IMR-90 (cell line): ENCODE measurements around the gene CDX4.

ENCODE experiments used
- BHLHE40 ChIP-seq: fragments of 150-350 bp; IDR thresholded peaks from 2 replicates; pipeline ENCODE4 v1.6.1; 2016; ENCODE audit warnings: mild to moderate bottlenecking, low read depth, low read length
- CEBPB ChIP-seq: IDR thresholded peaks from 2 replicates; pipeline ENCODE4 v1.6.1; 2012; ENCODE audit warnings: low read depth, low read length, improper control_type of control experiment
- MXI1 ChIP-seq: IDR thresholded peaks from 2 replicates; pipeline ENCODE4 v1.6.1; 2012; ENCODE audit warnings: low read depth, mild to moderate bottlenecking, low read length, moderate library complexity, borderline replicate concordance
- POLR2A ChIP-seq: IDR thresholded peaks from 2 replicates; pipeline ENCODE4 v1.6.1; 2012; ENCODE audit warnings: mild to moderate bottlenecking, low read depth, low read length
- RFX5 ChIP-seq: IDR thresholded peaks from 2 replicates; pipeline ENCODE4 v1.8.0; 2012; ENCODE audit warnings: low read depth, mild to moderate bottlenecking, low read length, moderate library complexity
- SMC3 ChIP-seq: fragments of 150-350 bp; IDR thresholded peaks from 2 replicates; pipeline ENCODE4 v1.6.1; 2016; ENCODE audit warnings: low read depth, mild to moderate bottlenecking, antibody characterized with exemption, low read length, moderate library complexity
- TF ChIP-seq, protein P1 (sequence below): conservative IDR thresholded peaks from 2 replicates; pipeline ENCODE4 v1.5.1; 2012; ENCODE audit warnings: mild to moderate bottlenecking, low read depth, low read length, improper control_type of control experiment

DNA sequence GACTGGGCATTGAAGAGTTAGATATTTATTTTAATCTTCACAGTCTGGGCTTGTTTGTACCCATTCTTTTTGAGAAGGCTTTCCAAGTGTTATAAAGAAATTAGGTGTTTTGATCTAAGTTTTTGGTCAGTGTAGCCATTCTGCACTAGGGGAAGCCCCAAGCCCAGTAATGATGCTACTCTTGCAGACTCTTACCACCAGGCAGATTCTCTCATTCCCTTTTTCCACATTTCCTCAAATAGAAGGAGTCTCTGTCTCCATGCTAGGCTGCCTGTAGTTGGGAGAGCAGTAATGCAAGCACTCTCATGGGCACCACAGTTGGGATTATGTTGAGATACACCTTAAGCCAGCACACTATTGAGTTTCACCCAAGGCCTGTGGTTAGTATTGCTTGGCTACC is 21.5 kb downstream of the CDX4 start:
- TF ChIP-seq, protein P1, sequence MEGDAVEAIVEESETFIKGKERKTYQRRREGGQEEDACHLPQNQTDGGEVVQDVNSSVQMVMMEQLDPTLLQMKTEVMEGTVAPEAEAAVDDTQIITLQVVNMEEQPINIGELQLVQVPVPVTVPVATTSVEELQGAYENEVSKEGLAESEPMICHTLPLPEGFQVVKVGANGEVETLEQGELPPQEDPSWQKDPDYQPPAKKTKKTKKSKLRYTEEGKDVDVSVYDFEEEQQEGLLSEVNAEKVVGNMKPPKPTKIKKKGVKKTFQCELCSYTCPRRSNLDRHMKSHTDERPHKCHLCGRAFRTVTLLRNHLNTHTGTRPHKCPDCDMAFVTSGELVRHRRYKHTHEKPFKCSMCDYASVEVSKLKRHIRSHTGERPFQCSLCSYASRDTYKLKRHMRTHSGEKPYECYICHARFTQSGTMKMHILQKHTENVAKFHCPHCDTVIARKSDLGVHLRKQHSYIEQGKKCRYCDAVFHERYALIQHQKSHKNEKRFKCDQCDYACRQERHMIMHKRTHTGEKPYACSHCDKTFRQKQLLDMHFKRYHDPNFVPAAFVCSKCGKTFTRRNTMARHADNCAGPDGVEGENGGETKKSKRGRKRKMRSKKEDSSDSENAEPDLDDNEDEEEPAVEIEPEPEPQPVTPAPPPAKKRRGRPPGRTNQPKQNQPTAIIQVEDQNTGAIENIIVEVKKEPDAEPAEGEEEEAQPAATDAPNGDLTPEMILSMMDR, result no peak
- TF ChIP-seq MXI1 (no peak), POLR2A (no peak), CEBPB (no peak), SMC3 (no peak), RFX5 (no peak), BHLHE40 (no peak)
